Neural cell (in vitro differentiated cells): Measurements from ENCODE around the gene SARNP.

Experiments used
- CTCF ChIP-seq: fragments of 450-650 bp; IDR thresholded peaks from 2 replicates; pipeline ENCODE4 v1.5.1; 2014; ENCODE audit warnings: antibody characterized with exemption, mild to moderate bottlenecking, moderate library complexity; ENCODE audit not compliant: poor library complexity, severe bottlenecking
- POLR2AphosphoS5 ChIP-seq: IDR thresholded peaks from 2 replicates; pipeline ENCODE4 v1.6.1; 2012
- RAD21 ChIP-seq: fragments of 450-650 bp; conservative IDR thresholded peaks from 2 replicates; pipeline ENCODE4 v1.6.1; 2014; ENCODE audit warnings: antibody characterized with exemption, mild to moderate bottlenecking, moderate library complexity
- TAF1 ChIP-seq: IDR thresholded peaks from 2 replicates; pipeline ENCODE4 v1.6.1; 2012; ENCODE audit warnings: low read depth

- TF ChIP-seq RAD21 (no peak), CTCF (no peak), TAF1 (no peak), POLR2AphosphoS5 (no peak)
These were observed 81.4 kb downstream of the SARNP start for GRCh38 chr12:55736076-55736475.
